Stromal cell of bone marrow (primary cell): ENCODE measurements around the gene CWF19L1.
A peak's percentile ranks its signal among the peaks of the same experiment; 100 is the strongest.

ENCODE experiments used
- DNase-seq: peaks from one replicate; pipeline ENCODE4 v3.0.0-alpha.2; 2012; ENCODE audit warnings: low read depth

CWF19L1 gene

GRCh38 chr10:100248820-100249219 lies 18.6 kb downstream of the CWF19L1 start:
- DNase-seq, result no peak

- DNase-seq, result no peak
These were observed 21.8 kb downstream of the CWF19L1 start for GRCh38 chr10:100245484-100246220.

GRCh38 chr10:100239851-100240250 lies 27.6 kb downstream of the CWF19L1 start:
- DNase-seq, result no peak

- no peak for DNase-seq
These were observed 29.0 kb downstream of the CWF19L1 start for GRCh38 chr10:100238429-100238828.

GRCh38 chr10:100232101-100232500 lies 35.3 kb downstream of the CWF19L1 start:
- no peak for DNase-seq

GRCh38 chr10:100229819-100230422 lies 37.5 kb downstream of the CWF19L1 start:
- DNase-seq, result no peak

GRCh38 chr10:100223879-100224278 lies 43.6 kb downstream of the CWF19L1 start:
- DNase-seq, result no peak

- DNase-seq, result no peak
These were observed 44.9 kb downstream of the CWF19L1 start for GRCh38 chr10:100222529-100222928.

GRCh38 chr10:100216006-100216405 lies 51.4 kb downstream of the CWF19L1 start:
- DNase-seq, result no peak

- DNase-seq, result no peak
These were observed 58.1 kb downstream of the CWF19L1 start for GRCh38 chr10:100209303-100209702.

- no peak for DNase-seq
These were observed 59.2 kb downstream of the CWF19L1 start for GRCh38 chr10:100208276-100208675.

- DNase-seq, result no peak
These were observed 63.1 kb downstream of the CWF19L1 start for GRCh38 chr10:100204370-100204769.

- no peak for DNase-seq
These were observed 65.9 kb downstream of the CWF19L1 start for GRCh38 chr10:100201549-100201948.

GRCh38 chr10:100194711-100195110 lies 72.7 kb downstream of the CWF19L1 start:
- DNase-seq, result no peak

- no peak for DNase-seq
These were observed 75.1 kb downstream of the CWF19L1 start for GRCh38 chr10:100192350-100192749.

- DNase-seq, result peak; percentile 31
These were observed 80.9 kb downstream of the CWF19L1 start for GRCh38 chr10:100186253-100187212.

- peak; percentile 88 for DNase-seq
These were observed 81.8 kb downstream of the CWF19L1 start, which contains the start of gene ERLIN1 for GRCh38 chr10:100185364-100186252. Gene ERLIN1 (minus strand): TSS chr10:100186029. CDS start chr10:100185626, 403 bp downstream.

GRCh38 chr10:100184840-100185239 lies 82.6 kb downstream of the CWF19L1 start:
- no peak for DNase-seq

GRCh38 chr10:100184426-100184825 lies 83.0 kb downstream of the CWF19L1 start:
- DNase-seq, result no peak

- no peak for DNase-seq
These were observed 84.0 kb downstream of the CWF19L1 start for GRCh38 chr10:100183481-100183880.

GRCh38 chr10:100182908-100183307 lies 84.5 kb downstream of the CWF19L1 start:
- DNase-seq, result no peak
